ENCODE measurements around the gene POMT1. TPM values are rescaled to one million over a fixed set of nuclear protein-coding genes. Genes with fewer than 3 reads are reported as not detected.

POMT1 gene
- total and polyA plus RNA-seq, 2 experiments from 2014 or later: 20.2 to 32.4 TPM

DNA sequence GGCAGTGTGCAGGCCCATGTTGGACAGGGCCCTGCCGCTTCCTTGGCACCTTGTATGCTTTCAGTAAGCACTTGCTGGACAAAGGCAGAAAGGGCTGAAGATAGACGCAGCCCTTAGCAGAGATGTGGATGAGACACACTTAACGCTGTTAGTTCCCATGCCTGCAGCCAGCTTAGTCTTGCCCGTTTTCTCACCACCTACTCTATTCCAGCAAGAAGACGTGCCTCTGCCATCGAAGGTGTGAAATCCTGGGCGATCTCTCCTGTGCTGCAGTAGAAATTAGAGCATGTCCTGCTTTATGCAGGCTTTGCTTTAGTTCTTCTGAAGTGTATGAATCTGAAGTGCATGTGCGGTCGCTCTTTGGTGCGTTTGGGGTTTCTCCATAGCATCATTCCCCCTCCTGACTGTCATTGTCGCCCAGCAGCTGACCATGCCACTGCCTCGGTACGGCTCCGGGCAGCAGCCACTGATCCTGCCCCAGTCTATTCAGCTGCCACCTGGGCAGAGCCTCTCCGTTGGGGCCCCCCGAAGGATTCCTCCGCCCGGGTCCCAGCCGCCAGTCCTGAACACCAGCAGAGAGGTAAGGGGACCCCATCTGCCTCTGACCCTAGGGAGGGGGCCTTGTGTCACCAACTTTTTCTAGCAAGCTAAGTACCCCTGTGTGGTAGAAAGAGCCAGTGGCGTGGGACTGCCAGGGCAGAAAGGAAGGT is 11.6 kb upstream of the POMT1 start:
- Histone ChIP-seq H3K79me2 (replicated peaks; ENCODE audit: insufficient read depth) (peaks cover 5% of the 10 kb centered on the region), H3F3A (replicated peaks; ENCODE audit: low read depth) (peaks cover 57% of the 10 kb centered on the region), H3K27ac (ENCODE audit: low read depth) (no peak overlapping the region), H3K4me1 (ENCODE audit: insufficient read depth) (no peaks in the 10 kb centered on the region), H3K9me2 (ENCODE audit: insufficient read depth) (no peaks in the 10 kb centered on the region), H3K36me3 (ENCODE audit: insufficient read depth) (peaks cover 66% of the 10 kb centered on the region), H2AFZ (no peak overlapping the region), H3K27me3 (ENCODE audit: insufficient read depth) (no peaks in the 10 kb centered on the region), H3K4me2 (no peak overlapping the region), H4K20me1 (replicated peaks; ENCODE audit: insufficient read depth) (peaks cover 28% of the 10 kb centered on the region), H3K4me3 (no peak overlapping the region)
- DNase-seq (ENCODE audit: low spot score) (no peak), ATAC-seq (no peak)
- Mint-ChIP-seq H3K4me1 (no peaks in the 10 kb centered on the region; the same call in 2 of the 3 replicates), H3K27ac (no peak overlapping the region), H3K36me3 (ENCODE audit: low read depth) (peaks cover 100% of the 10 kb centered on the region), H3K27me3 (ENCODE audit: insufficient read depth, low read depth, poor library complexity) (peaks cover 36% of the 10 kb centered on the region), H3K4me3 (no peak overlapping the region), H3K9me3 (no peaks in the 10 kb centered on the region)
- TF ChIP-seq POLR2AphosphoS5 (IDR thresholded peaks at IDR 0.05; ENCODE audit: low read depth): no peak

DNA sequence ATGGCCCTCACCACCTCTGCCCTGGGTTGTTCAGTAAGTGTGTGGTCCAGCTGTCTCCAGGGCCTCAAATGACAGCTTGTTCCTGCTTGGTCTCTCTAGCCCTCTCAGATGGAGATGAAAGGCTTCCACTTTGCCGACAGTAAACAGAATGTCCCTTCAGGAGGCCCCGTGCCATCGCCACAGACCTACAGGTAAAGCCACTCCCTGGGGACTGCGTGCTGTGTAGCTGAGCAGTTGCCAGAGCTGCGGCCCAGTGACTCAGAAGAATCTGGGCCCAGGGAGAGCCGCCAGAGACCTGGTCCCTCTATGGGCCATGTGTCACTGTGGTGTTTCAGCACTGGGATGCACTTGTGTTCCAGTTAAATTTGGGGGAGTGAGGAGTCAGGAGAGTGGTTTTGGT is 10.6 kb upstream of the POMT1 start:
- Mint-ChIP-seq H3K4me3 (no peak overlapping the region), H3K36me3 (ENCODE audit: low read depth) (peaks cover 98% of the 10 kb centered on the region), H3K27ac (no peak overlapping the region), H3K9me3 (no peaks in the 10 kb centered on the region), H3K4me1 (no peaks in the 10 kb centered on the region; the same call in 2 of the 3 replicates), H3K27me3 (ENCODE audit: insufficient read depth, low read depth, poor library complexity) (peaks cover 41% of the 10 kb centered on the region)
- no peak overlapping the region for H2AFZ ChIP-seq
- H3K27me3 ChIP-seq (ENCODE audit: insufficient read depth): no peaks in the 10 kb centered on the region
- H3K27ac ChIP-seq (ENCODE audit: low read depth): no peak overlapping the region
- no peak overlapping the region for H3K4me2 ChIP-seq
- H3K4me3 ChIP-seq: no peak overlapping the region
- no peaks in the 10 kb centered on the region for H3K9me2 ChIP-seq (ENCODE audit: insufficient read depth)
- no peak for ATAC-seq
- peaks cover 69% of the 10 kb centered on the region for H3K36me3 ChIP-seq (ENCODE audit: insufficient read depth)
- peaks cover 5% of the 10 kb centered on the region for H3K79me2 ChIP-seq (replicated peaks; ENCODE audit: insufficient read depth)
- peaks cover 34% of the 10 kb centered on the region for H4K20me1 ChIP-seq (replicated peaks; ENCODE audit: insufficient read depth)
- no peaks in the 10 kb centered on the region for H3K4me1 ChIP-seq (ENCODE audit: insufficient read depth)
- no peak for DNase-seq (ENCODE audit: low spot score)
- peaks cover 56% of the 10 kb centered on the region for H3F3A ChIP-seq (replicated peaks; ENCODE audit: low read depth)
- TF ChIP-seq STAT1 (IDR thresholded peaks at IDR 0.05; ENCODE audit: unreplicated experiment) (no peak), ZNF331 (CRISPR knock-in tag; IDR thresholded peaks at IDR 0.05; ENCODE audit: low read depth) (no peak), NANOG (IDR thresholded peaks at IDR 0.05; ENCODE audit: borderline replicate concordance) (no peak), EZH2phosphoT487 (IDR thresholded peaks at IDR 0.05; ENCODE audit: unreplicated experiment) (no peak), ZNF114 (CRISPR knock-in tag; IDR thresholded peaks at IDR 0.05) (no peak), EZH2 (IDR thresholded peaks at IDR 0.05; ENCODE audit: low read depth, unreplicated experiment) (no peak), JUNB (IDR thresholded peaks at IDR 0.05; ENCODE audit: unreplicated experiment) (no peak), POLR2AphosphoS5 (IDR thresholded peaks at IDR 0.05; ENCODE audit: low read depth) (no peak)
- TF ChIP-seq, protein P1, sequence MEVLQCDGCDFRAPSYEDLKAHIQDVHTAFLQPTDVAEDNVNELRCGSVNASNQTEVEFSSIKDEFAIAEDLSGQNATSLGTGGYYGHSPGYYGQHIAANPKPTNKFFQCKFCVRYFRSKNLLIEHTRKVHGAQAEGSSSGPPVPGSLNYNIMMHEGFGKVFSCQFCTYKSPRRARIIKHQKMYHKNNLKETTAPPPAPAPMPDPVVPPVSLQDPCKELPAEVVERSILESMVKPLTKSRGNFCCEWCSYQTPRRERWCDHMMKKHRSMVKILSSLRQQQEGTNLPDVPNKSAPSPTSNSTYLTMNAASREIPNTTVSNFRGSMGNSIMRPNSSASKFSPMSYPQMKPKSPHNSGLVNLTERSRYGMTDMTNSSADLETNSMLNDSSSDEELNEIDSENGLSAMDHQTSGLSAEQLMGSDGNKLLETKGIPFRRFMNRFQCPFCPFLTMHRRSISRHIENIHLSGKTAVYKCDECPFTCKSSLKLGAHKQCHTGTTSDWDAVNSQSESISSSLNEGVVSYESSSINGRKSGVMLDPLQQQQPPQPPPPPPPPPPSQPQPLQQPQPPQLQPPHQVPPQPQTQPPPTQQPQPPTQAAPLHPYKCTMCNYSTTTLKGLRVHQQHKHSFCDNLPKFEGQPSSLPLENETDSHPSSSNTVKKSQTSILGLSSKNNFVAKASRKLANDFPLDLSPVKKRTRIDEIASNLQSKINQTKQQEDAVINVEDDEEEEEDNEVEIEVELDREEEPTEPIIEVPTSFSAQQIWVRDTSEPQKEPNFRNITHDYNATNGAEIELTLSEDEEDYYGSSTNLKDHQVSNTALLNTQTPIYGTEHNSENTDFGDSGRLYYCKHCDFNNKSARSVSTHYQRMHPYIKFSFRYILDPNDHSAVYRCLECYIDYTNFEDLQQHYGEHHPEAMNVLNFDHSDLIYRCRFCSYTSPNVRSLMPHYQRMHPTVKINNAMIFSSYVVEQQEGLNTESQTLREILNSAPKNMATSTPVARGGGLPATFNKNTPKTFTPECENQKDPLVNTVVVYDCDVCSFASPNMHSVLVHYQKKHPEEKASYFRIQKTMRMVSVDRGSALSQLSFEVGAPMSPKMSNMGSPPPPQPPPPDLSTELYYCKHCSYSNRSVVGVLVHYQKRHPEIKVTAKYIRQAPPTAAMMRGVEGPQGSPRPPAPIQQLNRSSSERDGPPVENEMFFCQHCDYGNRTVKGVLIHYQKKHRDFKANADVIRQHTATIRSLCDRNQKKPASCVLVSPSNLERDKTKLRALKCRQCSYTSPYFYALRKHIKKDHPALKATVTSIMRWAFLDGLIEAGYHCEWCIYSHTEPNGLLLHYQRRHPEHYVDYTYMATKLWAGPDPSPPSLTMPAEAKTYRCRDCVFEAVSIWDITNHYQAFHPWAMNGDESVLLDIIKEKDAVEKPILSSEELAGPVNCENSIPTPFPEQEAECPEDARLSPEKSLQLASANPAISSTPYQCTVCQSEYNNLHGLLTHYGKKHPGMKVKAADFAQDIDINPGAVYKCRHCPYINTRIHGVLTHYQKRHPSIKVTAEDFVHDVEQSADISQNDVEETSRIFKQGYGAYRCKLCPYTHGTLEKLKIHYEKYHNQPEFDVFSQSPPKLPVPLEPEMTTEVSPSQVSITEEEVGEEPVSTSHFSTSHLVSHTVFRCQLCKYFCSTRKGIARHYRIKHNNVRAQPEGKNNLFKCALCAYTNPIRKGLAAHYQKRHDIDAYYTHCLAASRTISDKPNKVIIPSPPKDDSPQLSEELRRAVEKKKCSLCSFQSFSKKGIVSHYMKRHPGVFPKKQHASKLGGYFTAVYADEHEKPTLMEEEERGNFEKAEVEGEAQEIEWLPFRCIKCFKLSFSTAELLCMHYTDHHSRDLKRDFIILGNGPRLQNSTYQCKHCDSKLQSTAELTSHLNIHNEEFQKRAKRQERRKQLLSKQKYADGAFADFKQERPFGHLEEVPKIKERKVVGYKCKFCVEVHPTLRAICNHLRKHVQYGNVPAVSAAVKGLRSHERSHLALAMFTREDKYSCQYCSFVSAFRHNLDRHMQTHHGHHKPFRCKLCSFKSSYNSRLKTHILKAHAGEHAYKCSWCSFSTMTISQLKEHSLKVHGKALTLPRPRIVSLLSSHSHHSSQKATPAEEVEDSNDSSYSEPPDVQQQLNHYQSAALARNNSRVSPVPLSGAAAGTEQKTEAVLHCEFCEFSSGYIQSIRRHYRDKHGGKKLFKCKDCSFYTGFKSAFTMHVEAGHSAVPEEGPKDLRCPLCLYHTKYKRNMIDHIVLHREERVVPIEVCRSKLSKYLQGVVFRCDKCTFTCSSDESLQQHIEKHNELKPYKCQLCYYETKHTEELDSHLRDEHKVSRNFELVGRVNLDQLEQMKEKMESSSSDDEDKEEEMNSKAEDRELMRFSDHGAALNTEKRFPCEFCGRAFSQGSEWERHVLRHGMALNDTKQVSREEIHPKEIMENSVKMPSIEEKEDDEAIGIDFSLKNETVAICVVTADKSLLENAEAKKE (CRISPR knock-in tag; IDR thresholded peaks at IDR 0.05): no peak
- TF ChIP-seq, protein P2, sequence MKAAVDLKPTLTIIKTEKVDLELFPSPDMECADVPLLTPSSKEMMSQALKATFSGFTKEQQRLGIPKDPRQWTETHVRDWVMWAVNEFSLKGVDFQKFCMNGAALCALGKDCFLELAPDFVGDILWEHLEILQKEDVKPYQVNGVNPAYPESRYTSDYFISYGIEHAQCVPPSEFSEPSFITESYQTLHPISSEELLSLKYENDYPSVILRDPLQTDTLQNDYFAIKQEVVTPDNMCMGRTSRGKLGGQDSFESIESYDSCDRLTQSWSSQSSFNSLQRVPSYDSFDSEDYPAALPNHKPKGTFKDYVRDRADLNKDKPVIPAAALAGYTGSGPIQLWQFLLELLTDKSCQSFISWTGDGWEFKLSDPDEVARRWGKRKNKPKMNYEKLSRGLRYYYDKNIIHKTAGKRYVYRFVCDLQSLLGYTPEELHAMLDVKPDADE (IDR thresholded peaks at IDR 0.05): no peak
- TF ChIP-seq, protein P3, sequence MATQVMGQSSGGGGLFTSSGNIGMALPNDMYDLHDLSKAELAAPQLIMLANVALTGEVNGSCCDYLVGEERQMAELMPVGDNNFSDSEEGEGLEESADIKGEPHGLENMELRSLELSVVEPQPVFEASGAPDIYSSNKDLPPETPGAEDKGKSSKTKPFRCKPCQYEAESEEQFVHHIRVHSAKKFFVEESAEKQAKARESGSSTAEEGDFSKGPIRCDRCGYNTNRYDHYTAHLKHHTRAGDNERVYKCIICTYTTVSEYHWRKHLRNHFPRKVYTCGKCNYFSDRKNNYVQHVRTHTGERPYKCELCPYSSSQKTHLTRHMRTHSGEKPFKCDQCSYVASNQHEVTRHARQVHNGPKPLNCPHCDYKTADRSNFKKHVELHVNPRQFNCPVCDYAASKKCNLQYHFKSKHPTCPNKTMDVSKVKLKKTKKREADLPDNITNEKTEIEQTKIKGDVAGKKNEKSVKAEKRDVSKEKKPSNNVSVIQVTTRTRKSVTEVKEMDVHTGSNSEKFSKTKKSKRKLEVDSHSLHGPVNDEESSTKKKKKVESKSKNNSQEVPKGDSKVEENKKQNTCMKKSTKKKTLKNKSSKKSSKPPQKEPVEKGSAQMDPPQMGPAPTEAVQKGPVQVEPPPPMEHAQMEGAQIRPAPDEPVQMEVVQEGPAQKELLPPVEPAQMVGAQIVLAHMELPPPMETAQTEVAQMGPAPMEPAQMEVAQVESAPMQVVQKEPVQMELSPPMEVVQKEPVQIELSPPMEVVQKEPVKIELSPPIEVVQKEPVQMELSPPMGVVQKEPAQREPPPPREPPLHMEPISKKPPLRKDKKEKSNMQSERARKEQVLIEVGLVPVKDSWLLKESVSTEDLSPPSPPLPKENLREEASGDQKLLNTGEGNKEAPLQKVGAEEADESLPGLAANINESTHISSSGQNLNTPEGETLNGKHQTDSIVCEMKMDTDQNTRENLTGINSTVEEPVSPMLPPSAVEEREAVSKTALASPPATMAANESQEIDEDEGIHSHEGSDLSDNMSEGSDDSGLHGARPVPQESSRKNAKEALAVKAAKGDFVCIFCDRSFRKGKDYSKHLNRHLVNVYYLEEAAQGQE (IDR thresholded peaks at IDR 0.05; ENCODE audit: unreplicated experiment): no peak

All from GM23338 (cell line).